Measurements from ENCODE around the gene SECISBP2L. TPM values are rescaled to one million over a fixed set of nuclear protein-coding genes. Genes with fewer than 3 reads are reported as not detected.

The SECISBP2L gene
- total RNA-seq, 2 donors from 2014 or later, result 39.6 to 46.4 TPM

GRCh38 chr15:48963524-48964113 is 82.6 kb downstream of the SECISBP2L start, which contains the start of gene SHC4:
TSS of gene SHC4 (minus strand) at chr15:48963919. CDS start at chr15:48963015, 904 bp downstream.
- under 1% methylated on average over 16 of the region's 16 CpGs for WGBS
- no peaks in the 10 kb centered on the region for H3K27me3 ChIP-seq (replicated peaks; ENCODE audit: insufficient read depth)
- H3K36me3 ChIP-seq, result no peaks in the 10 kb centered on the region
- intact Hi-C loops (cut with DNase I), result no loop called here
- TF ChIP-seq POLR2A (IDR thresholded peaks at IDR 0.05), result no peak
- TF ChIP-seq POLR2AphosphoS5 (IDR thresholded peaks at IDR 0.05), result peak; percentile 45
- no peak for TF ChIP-seq CTCF (IDR thresholded peaks at IDR 0.05)
- peak; percentile 51 for DNase-seq (ENCODE audit: low spot score)
- H3K4me3 ChIP-seq, result peak within 1 kb of the TSS; percentile 19 to 35
- no peak within 1 kb of the TSS for H3K27ac ChIP-seq
- H3K9me3 ChIP-seq, result no peaks in the 10 kb centered on the region
- H3K4me1 ChIP-seq (replicated peaks), result peaks cover 6% of the 10 kb centered on the region

GRCh38 chr15:48962662-48963523 is 83.4 kb downstream of the SECISBP2L start:
- intact Hi-C loops (cut with DNase I), result no loop called here
- H3K27ac ChIP-seq, result no peak overlapping the region

GRCh38 chr15:48955967-48956366 is 90.3 kb downstream of the SECISBP2L start:
- no peak for TF ChIP-seq POLR2AphosphoS5 (IDR thresholded peaks at IDR 0.05)
- no peak for DNase-seq (ENCODE audit: low spot score)
- 89% methylated on average over 3 of the region's 3 CpGs for WGBS
- intact Hi-C loops (cut with DNase I), result no loop called here
- Histone ChIP-seq H3K36me3 (no peaks in the 10 kb centered on the region), H3K4me3 (no peak overlapping the region), H3K4me1 (replicated peaks) (no peaks in the 10 kb centered on the region), H3K27me3 (replicated peaks; ENCODE audit: insufficient read depth) (no peaks in the 10 kb centered on the region), H3K27ac (no peak overlapping the region), H3K9me3 (no peaks in the 10 kb centered on the region)

More at GRCh38 chr15:48962662-48963523, 83.4 kb downstream of the SECISBP2L start:
- H3K4me1 ChIP-seq (replicated peaks), result peaks cover 6% of the 10 kb centered on the region
- H3K4me3 ChIP-seq, result peak overlapping the region; percentile 19 to 35
- TF ChIP-seq CTCF (IDR thresholded peaks at IDR 0.05) (no peak), POLR2AphosphoS5 (IDR thresholded peaks at IDR 0.05) (no peak), POLR2A (IDR thresholded peaks at IDR 0.05) (no peak)
- 4% methylated on average over 54 of the region's 54 CpGs for WGBS
- no peaks in the 10 kb centered on the region for H3K9me3 ChIP-seq
- DNase-seq (ENCODE audit: low spot score), result peak; percentile 33
- H3K27me3 ChIP-seq (replicated peaks; ENCODE audit: insufficient read depth), result no peaks in the 10 kb centered on the region
- H3K36me3 ChIP-seq, result no peaks in the 10 kb centered on the region

GRCh38 chr15:48955370-48955769 is 90.9 kb downstream of the SECISBP2L start:
- no peak overlapping the region for H3K27ac ChIP-seq
- intact Hi-C loops (cut with DNase I), result no loop called here
- H3K4me3 ChIP-seq, result no peak overlapping the region
- DNase-seq (ENCODE audit: low spot score), result no peak
- no peaks in the 10 kb centered on the region for H3K9me3 ChIP-seq
- H3K27me3 ChIP-seq (replicated peaks; ENCODE audit: insufficient read depth), result no peaks in the 10 kb centered on the region
- H3K36me3 ChIP-seq, result no peaks in the 10 kb centered on the region
- H3K4me1 ChIP-seq (replicated peaks), result no peaks in the 10 kb centered on the region
- 85% methylated on average over 4 of the region's 4 CpGs for WGBS
- TF ChIP-seq POLR2AphosphoS5 (IDR thresholded peaks at IDR 0.05), result no peak
- TF ChIP-seq CTCF (IDR thresholded peaks at IDR 0.05), result no peak
- TF ChIP-seq POLR2A (IDR thresholded peaks at IDR 0.05), result no peak

- Histone ChIP-seq H3K4me3 (no peak overlapping the region), H3K27ac (no peak overlapping the region), H3K4me1 (replicated peaks) (no peaks in the 10 kb centered on the region), H3K9me3 (no peaks in the 10 kb centered on the region), H3K27me3 (replicated peaks; ENCODE audit: insufficient read depth) (no peaks in the 10 kb centered on the region), H3K36me3 (no peaks in the 10 kb centered on the region)
- intact Hi-C loops (cut with DNase I), result no loop called here
- WGBS, result 46% methylated on average over 5 of the region's 5 CpGs
- no peak for TF ChIP-seq CTCF (IDR thresholded peaks at IDR 0.05)
- no peak for TF ChIP-seq POLR2AphosphoS5 (IDR thresholded peaks at IDR 0.05)
- no peak for TF ChIP-seq POLR2A (IDR thresholded peaks at IDR 0.05)
- DNase-seq (ENCODE audit: low spot score), result no peak
Observed at GRCh38 chr15:48954538-48954937, 91.7 kb downstream of the SECISBP2L start.

Measured in prostate gland (tissue), 2 donors.